ENCODE data around the gene SPATA13. TPM values are rescaled to one million over a fixed set of nuclear protein-coding genes. Genes with fewer than 3 reads are reported as not detected.

The SPATA13 gene
- total and polyA plus RNA-seq, 10 of the 15 experiments (the other 5 are each of a cell fraction or from before 2014, with no cell fraction given), result 2.4 to 11.1 (median 10.2) TPM

GRCh38 chr13:24187185-24187584 is 26.7 kb downstream of the SPATA13 start (continued):
- TF ChIP-seq ZBTB33 (IDR thresholded peaks at IDR 0.05) (no peak), SIN3A (IDR thresholded peaks at IDR 0.05; ENCODE audit: low read depth, low read length) (no peak), FOXK2 (IDR thresholded peaks at IDR 0.05) (no peak), FOS (IDR thresholded peaks at IDR 0.05; ENCODE audit: borderline replicate concordance, extremely low read depth, insufficient read length) (no peak)

GRCh38 chr13:24192057-24192810 is 31.7 kb downstream of the SPATA13 start:
- peak; percentile 47; the same call in 2 of the 3 replicates for ATAC-seq
- WGBS (ENCODE audit: insufficient coverage, insufficient replicate concordance, low lambda C conversion rate, missing lambda C conversion rate), result 36% methylated on average over 6 of the region's 6 CpGs
- CTCF ChIA-PET, result no interaction called here
- no peak for DNase-seq (ENCODE audit: low read depth, low spot score)
- Histone ChIP-seq H2AFZ (ENCODE audit: control insufficient read depth, low read depth, low read length) (no peak overlapping the region), H3K79me2 (ENCODE audit: control insufficient read depth, insufficient read depth, low read length) (no peaks in the 10 kb centered on the region), H3K27me3 (replicated peaks in 1 of 2; ENCODE audit: control insufficient read depth in 2 of 2, insufficient read depth in 2 of 2, low read length in 1 of 2) (no peaks in the 10 kb centered on the region), H3K9me3 (replicated peaks; ENCODE audit: control insufficient read depth, insufficient read depth, low read length) (no peaks in the 10 kb centered on the region), H3K4me1 (ENCODE audit: control insufficient read depth, insufficient read depth, low read length) (no peaks in the 10 kb centered on the region), H4K20me1 (ENCODE audit: control insufficient read depth, insufficient read depth) (no peaks in the 10 kb centered on the region), H3K4me2 (ENCODE audit: control insufficient read depth, insufficient read depth) (no peak overlapping the region), H3K36me3 (ENCODE audit: control insufficient read depth in 2 of 2, insufficient read depth in 2 of 2, low read length in 1 of 2) (no peaks in the 10 kb centered on the region), H3K27ac (ENCODE audit: control insufficient read depth, insufficient read depth) (no peak overlapping the region), H3K4me3 (no peak overlapping the region), H3K9ac (ENCODE audit: control insufficient read depth, insufficient read depth, low read length) (no peak overlapping the region)
- intact Hi-C loops (cut with micrococcal nuclease; ENCODE audit: unreplicated experiment) (no loop called here), in situ Hi-C loops (cut with MboI) (no loop called here)
- no peak for FAIRE-seq
- POLR2A ChIA-PET, result no interaction called here
- RAD21 ChIA-PET (ENCODE audit: unreplicated experiment), result interaction anchor here (1.3 kb wide), 1 partner anchor 22 kb away, joined by 3 read pairs; no protein-coding TSS in a partner anchor
- no TSS peak for BruUV-seq (replicated peaks)
- SMC1A ChIA-PET (ENCODE audit: uncharacterized antibody, unreplicated experiment), result interaction anchor here (0.9 to 1.2 kb wide), 2 partner anchors 34 to 139 kb away, joined by 3 read pairs; no protein-coding TSS in a partner anchor
- TF ChIP-seq CBX3 (IDR thresholded peaks at IDR 0.05; ENCODE audit: borderline replicate concordance, low read depth) (no peak), BCL3 (IDR thresholded peaks at IDR 0.05; ENCODE audit: borderline replicate concordance, insufficient read depth, low read depth, low read length, poor library complexity, severe bottlenecking) (no peak), SREBF1 (IDR thresholded peaks at IDR 0.05; ENCODE audit: low read length) (no peak), PAX5 (IDR thresholded peaks at IDR 0.05; ENCODE audit: borderline replicate concordance, low read depth, low read length) (no peak), KLF5 (IDR thresholded peaks at IDR 0.05; ENCODE audit: partially characterized antibody) (no peak), POLR2AphosphoS2 (IDR thresholded peaks at IDR 0.05; ENCODE audit: low read depth, low read length) (no peak), MLLT1 (IDR thresholded peaks at IDR 0.05) (no peak), TCF3 (IDR thresholded peaks at IDR 0.05; ENCODE audit: borderline replicate concordance, insufficient read depth, low read depth, low read length) (no peak), RELA (IDR thresholded peaks at IDR 0.05; ENCODE audit: borderline replicate concordance, partially characterized antibody) (no peak), JUNB (IDR thresholded peaks at IDR 0.05) (no peak), SUPT20H (IDR thresholded peaks at IDR 0.05; ENCODE audit: borderline replicate concordance, control insufficient read depth, low read depth, low read length) (no peak), RELB (IDR thresholded peaks at IDR 0.05; ENCODE audit: low read depth) (no peak)

Measured in GM12878 (cell line).